Prostate gland (tissue), 2 donors: ENCODE results near the gene LBX2.

Source experiments
- CTCF ChIP-seq, 4 experiments: fragments of 200-600 bp in 2 of 4; fragments of 450-650 bp in 2 of 4; sonication (generic) in 2 of 4; IDR thresholded peaks; 1 replicate in 3 of 4; 2 replicates in 1 of 4; pipeline ENCODE4 v1.5.1; 2016 to 2019; ENCODE audit warnings: antibody characterized with exemption in 4 of 4, mild to moderate bottlenecking in 2 of 4, moderate library complexity in 2 of 4
- POLR2A ChIP-seq: fragments of 450-650 bp; IDR thresholded peaks from one replicate; pipeline ENCODE4 v1.6.1; 2016; ENCODE audit warnings: antibody characterized with exemption, mild to moderate bottlenecking
- POLR2AphosphoS5 ChIP-seq: sonication (generic); formaldehyde crosslinking; IDR thresholded peaks from one replicate; pipeline ENCODE4 v1.6.1; 2017; ENCODE audit warnings: antibody characterized with exemption

GRCh38 chr2:74499267-74499939, at the start of gene LBX2:
- TF ChIP-seq CTCF (IDR thresholded peaks at IDR 0.05) (no peak), POLR2A (no peak), POLR2AphosphoS5 (no peak)
